ENCODE data around the gene LPP.

Gene LPP

GRCh38 chr3:188656196-188656982 is 502.4 kb downstream of the LPP start:
- DNase-seq: peak; percentile 71 to 91 (median 82)

DNA sequence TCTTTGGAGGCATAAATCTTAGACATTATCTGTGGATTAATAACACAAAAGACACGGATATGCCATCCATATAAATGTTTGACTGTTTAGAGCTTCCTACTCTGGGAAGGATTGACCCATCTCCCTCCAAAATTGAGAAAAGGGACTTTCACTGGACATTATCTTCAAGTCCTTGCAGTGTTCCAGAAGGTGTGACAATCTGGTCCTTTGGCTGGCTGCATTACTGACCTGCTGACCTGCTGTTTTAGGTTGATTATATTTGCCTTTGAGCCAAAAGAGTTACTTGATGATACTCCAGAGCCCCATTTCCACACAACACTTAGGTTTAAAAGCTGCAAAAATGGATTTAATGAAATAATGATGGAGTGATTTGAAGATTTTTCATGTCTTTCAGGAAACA is 504.6 kb downstream of the LPP start:
- no peak for DNase-seq

DNA sequence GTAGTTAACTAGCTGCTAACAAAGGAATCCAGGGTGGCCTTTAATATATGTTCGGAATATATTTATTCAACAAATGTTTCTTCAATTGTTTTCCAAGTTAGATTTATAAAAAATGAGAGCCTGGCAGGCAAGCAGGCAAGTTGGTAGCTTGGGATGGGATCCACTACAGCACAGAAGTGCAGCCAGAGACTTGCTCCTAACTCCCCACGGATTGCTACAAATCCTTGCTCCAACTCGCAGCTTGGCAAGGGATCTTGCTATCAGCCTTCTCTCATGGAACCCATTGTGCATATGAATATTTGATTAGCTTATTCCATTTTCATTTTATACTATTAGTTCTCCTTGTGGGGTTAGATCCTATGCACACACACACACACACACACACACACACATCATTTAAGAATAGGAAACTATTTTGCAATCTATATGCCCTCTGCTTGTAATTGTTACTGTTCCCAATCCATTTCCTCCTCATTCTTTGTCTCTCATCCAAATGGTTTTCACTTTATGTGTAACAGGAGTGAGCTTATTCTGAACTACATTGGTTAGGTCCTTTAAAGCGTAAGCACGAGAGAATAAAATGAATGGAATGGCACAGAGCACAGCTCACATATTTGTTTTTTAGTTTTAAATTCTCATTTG is 505.6 kb downstream of the LPP start:
- DNase-seq: peak in 1 of 4 experiments; percentile 36

DNA sequence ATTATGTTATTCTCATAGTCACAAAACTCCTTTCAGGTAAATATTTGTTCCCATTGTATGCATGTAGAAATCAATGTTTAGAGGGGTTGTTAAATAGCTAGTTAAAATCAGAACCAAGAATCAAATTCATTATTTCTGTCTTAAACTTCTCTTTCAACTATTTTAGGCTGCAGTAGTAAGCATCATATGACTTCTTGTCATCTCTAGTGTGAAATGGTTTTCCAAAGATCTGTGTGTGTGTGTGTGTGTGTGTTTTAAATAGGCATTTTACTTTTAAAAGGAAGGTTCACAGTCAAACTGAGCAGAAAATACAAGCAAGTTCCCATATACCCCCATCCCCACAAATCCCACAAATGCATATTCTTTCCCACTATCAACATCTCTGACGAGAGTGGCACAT is 506.5 kb downstream of the LPP start:
- peak in 2 of 4 experiments; percentile 42 to 69 for DNase-seq

DNA sequence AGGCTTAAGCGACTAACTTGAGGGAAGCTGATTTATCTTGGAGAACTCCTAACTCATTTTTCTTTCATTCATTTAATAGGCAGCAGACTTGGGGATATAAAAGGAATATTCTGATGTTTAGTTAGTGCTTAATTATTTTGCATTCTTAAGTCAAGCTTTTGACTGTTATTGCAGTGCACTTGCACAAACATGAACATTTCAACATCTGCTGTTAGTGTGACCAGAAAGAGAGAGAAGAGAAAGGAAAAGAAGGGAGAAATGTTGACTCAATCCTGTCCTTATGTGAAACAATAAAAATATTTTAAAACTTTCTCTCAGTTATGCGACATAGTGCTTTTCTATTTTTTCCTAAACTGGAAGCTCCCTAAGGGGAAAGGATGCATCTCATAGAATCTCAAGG is 507.8 kb downstream of the LPP start:
- DNase-seq: no peak

DNA sequence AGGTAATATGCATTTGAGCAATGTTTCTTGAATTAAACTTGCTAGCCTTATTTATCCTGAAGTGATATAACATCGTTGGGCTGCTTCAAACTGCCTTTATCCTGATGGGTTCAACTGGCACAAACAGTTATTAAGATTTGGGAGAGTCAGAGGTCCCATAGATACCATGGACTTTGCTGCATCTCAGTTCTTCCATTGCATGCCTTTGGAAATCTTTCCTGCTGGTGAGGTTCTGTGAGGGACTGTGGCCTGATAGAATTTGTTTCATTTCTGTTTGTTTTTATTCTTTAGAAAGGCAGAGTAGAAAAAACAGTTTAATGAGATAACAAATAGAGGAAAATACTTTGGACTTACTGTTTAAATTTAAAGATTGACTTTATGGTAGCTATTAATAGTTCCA is 508.3 kb downstream of the LPP start:
- no peak for DNase-seq

DNA sequence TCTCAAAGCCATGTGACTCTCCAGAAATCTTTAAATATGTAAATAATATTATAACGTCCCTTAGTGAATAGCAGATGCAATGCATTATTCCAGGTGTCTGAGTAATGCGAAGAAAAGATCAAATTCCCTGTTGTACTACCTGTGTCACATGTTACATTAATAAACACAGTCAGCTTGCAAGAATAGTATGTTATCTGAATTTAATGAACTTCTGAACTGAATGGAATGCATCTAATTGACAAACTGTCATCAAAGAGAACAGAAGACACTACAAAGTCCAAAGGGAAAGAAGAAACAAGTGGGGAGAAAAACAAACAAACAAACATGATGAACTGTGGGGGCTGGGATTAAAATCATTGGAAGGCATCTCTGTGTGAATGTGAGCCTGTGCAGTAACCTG is 508.8 kb downstream of the LPP start:
- DNase-seq: no peak

DNA sequence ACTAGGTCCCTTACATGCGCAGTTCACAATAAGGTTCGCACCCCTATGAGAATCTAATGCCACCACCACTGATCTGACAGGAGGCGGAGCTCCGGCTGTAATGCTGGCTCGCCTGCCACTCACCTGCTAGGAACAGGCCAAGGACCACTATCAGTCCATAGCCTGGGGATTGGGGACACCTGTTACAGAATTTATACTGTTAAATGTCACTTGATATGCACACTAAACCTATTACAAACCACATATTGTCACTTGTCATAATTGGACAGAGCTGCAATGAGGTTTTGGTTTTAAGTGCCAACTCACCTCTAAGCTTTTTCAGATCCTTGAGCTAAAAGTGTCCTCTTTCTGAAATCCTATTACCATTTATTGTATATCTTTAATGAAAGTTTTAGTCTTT is 509.9 kb downstream of the LPP start:
- DNase-seq: no peak

GRCh38 chr3:188664795-188665194 is 510.8 kb downstream of the LPP start:
- no peak for DNase-seq

GRCh38 chr3:188667926-188668325 is 514.0 kb downstream of the LPP start:
- DNase-seq: no peak

- no peak for DNase-seq
These were observed 516.5 kb downstream of the LPP start for GRCh38 chr3:188670446-188670845.

DNA sequence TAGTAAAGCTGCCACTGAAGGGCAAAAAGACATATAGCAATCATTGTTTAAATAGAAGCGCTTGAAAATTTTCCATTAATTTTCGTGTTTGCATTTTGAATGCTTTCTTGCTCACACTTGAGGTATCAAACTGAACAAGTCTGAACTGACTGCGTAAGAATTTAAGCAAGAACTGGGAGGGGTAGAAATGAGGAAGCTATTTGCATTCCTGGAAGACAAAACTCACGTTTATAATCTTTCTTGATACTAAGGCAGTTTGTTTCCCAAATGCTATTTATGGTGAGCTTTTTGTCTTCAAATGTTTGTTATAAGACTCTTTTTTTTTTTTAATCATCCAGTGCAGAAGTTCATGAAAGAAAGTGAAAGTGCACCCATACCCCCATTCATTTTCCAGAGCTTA is 518.0 kb downstream of the LPP start:
- peak in 2 of 4 experiments; percentile 51 to 55 for DNase-seq

GRCh38 chr3:188672840-188673239 is 518.9 kb downstream of the LPP start:
- no peak for DNase-seq

DNA sequence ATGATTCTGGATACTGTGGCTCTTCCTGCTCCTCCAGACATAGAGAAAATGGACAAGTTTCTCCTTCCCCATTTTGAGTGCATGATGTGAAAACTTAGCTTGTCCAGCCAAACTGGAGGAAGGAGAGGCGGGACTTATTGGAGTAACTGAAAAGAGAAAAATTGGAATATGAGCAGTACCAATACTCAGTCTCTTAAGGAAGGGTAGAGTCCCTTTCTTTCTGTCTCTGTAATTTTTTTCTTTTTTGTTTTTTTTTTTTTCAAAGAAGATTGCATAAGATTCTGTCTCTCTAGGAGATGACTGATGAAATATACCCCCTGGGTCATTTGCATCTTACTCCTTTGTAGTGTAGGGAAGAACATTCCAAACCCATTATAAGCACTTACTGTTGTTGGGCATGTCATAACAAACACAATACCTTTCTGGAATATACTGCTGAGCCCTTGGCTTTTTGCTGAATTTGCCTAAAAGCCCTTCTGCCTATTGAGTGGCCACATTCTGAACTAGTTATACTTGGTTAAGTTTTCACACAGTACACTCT is 519.8 kb downstream of the LPP start:
- peak; percentile 37 to 71 (median 63) for DNase-seq

GRCh38 chr3:188674595-188674994 is 520.6 kb downstream of the LPP start:
- DNase-seq: no peak

GRCh38 chr3:188677344-188677743 is 523.4 kb downstream of the LPP start:
- no peak for DNase-seq

DNA sequence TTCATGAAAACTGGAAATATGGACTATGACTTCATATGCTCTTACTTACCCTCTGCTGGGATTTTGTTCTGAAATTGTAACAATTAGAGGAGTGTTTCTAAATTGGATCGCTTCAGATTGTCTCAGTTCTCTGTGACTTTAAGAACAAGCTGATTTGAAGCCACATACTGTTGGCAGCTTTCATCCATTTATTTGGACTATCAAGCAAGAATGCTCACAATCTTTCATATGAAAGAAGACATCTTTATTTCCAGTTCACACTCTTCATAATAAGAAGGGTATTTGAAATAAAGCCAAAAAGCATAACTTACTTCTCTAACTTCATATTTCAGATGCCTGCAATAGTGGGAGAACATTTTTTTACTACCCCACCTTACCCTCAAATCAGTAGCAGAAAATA is 526.2 kb downstream of the LPP start:
- DNase-seq: no peak

DNA sequence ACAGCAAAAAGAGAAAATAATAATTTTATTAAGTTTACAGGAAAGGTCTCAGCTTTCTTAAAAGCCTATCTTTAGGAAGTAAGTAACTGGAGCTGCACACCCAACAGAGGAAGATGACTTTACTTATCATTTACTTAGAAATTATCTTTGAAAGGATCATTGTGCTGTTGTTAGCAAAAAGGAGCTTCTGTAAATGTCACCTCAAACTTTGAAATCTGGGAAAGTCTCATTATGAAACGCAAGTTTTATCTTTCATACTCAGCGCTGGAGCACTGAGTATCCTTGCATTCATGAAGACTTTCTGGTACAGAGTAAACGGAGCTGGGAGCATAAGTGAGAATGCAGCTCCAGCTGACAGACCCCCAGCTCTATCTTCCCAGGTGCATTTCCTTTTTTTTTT is 526.6 kb downstream of the LPP start:
- no peak for DNase-seq

DNA sequence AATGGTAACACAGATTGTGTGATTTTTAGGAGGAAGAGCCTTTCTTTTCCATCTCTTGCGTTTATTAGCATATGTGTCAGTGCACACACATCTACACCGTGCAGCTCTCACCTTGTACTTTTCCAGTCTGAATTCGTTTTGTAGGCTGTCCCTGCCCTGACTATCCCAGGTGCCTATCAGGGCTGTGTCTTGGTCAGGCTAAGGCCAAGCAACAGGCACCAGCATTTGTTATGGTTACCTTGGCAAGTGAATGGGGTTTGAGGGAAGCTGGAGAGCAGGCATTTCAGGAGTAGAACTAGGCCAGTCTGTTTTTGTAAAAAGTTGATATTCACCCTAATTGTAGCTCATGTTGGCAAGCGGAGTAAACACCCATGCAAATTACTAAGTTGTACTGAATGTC is 528.4 kb downstream of the LPP start:
- DNase-seq: no peak

- peak; percentile 72 to 92 (median 82) for DNase-seq
These were observed 529.1 kb downstream of the LPP start for GRCh38 chr3:188683032-188683521.

DNA sequence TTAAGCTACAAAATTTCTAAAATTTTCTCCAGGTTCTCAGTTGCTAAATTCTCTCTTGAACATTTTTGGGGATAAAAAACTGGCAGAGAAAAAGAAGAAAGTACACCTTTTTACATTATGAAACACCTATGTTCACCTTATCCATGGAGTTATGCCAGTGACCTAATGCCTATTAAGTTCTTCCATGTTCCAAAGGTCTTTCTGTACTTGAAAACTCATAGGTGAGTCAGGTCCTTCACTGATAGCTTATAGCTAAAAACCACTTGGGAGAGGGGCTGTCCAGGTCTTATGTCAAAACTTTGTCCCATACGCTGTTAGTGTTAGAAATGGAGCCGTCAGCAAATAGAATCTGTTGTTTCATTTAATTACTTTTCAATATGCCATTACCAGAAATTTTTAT is 530.3 kb downstream of the LPP start:
- no peak for DNase-seq

GRCh38 chr3:188685789-188686188 is 531.8 kb downstream of the LPP start:
- no peak for DNase-seq

DNA sequence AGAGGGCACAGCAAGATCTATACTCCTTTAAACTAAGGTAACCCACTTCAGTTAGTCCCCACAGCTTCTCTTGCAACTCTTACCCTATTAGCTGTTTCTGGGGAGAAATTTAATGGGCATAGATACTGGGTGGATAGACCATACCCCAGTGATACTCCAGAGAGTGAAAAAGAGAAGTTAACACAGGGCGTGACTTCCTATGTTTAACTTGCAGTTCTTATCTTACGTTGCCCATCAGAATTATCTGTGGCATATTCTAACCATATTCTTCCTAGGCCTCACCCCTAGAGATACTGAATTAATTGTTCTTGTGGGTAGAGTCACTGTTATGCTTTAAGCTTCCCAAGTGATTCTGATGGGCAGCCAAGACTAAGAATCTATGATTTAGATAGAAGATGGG is 532.4 kb downstream of the LPP start:
- peak in 2 of 4 experiments; percentile 29 to 47 for DNase-seq

GRCh38 chr3:188687389-188687788 is 533.4 kb downstream of the LPP start:
- peak; percentile 71 to 93 (median 82) for DNase-seq

All from suppressor macrophage (primary cell).